HUES6 (cell line): Measurements from ENCODE around the gene SDF2.
"Not testable (repeated sequence)": the region's sequence is repeated elsewhere in the genome, so short reads cannot be mapped to it uniquely, and the experiment has no call there.

Experiments used
- H3K27ac ChIP-seq: 2 replicates; pipeline ENCODE4 v1.7.0; 2013; ENCODE audit warnings: low read depth, mild to moderate bottlenecking, low read length, inconsistent platforms
- H3K27me3 ChIP-seq: 2 replicates; pipeline ENCODE4 v1.6.1; 2013; ENCODE audit warnings: low read length; ENCODE audit not compliant: control insufficient read depth, insufficient read depth
- H3K36me3 ChIP-seq: 2 replicates; pipeline ENCODE4 v1.6.1; 2013; ENCODE audit warnings: low read length; ENCODE audit not compliant: control insufficient read depth, insufficient read depth
- H3K4me1 ChIP-seq: 2 replicates; pipeline ENCODE4 v1.6.1; 2013; ENCODE audit warnings: low read length; ENCODE audit not compliant: control insufficient read depth, insufficient read depth
- H3K4me3 ChIP-seq: 2 replicates; pipeline ENCODE4 v1.5.1; 2013; ENCODE audit warnings: low read depth, low read length
- H3K9ac ChIP-seq: one replicate; pipeline ENCODE4 v1.6.1; 2013; ENCODE audit warnings: mild to moderate bottlenecking, low read length
- H3K9me3 ChIP-seq: 2 replicates; pipeline ENCODE4 v1.6.1; 2013; ENCODE audit warnings: low read depth, low read length; ENCODE audit not compliant: control insufficient read depth, insufficient read depth

The SDF2 gene

DNA sequence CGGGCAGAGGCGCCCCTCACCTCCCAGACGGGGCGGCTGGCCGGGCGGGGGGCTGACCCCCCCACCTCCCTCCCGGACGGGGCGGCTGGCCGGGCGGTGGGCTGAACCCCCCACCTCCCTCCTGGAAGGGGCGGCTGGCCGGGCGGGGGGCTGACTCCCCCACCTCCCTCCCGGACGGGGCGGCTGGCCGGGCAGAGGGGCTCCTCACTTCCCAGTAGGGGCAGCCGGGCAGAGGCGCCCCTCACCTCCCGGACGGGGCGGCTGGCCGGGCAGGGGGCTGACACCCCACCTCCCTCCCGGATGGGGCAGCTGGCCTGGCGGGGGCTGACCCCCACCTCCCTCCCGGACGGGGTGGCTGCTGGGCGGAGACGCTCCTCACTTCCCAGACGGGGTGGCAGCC lies 57.7 kb downstream of the SDF2 start:
- not testable (repeated sequence) for H3K27me3 ChIP-seq, H3K27ac ChIP-seq, H3K4me3 ChIP-seq, H3K9ac ChIP-seq, H3K9me3 ChIP-seq, H3K4me1 ChIP-seq
- peaks cover 25% of the 10 kb centered on the region for H3K36me3 ChIP-seq

DNA sequence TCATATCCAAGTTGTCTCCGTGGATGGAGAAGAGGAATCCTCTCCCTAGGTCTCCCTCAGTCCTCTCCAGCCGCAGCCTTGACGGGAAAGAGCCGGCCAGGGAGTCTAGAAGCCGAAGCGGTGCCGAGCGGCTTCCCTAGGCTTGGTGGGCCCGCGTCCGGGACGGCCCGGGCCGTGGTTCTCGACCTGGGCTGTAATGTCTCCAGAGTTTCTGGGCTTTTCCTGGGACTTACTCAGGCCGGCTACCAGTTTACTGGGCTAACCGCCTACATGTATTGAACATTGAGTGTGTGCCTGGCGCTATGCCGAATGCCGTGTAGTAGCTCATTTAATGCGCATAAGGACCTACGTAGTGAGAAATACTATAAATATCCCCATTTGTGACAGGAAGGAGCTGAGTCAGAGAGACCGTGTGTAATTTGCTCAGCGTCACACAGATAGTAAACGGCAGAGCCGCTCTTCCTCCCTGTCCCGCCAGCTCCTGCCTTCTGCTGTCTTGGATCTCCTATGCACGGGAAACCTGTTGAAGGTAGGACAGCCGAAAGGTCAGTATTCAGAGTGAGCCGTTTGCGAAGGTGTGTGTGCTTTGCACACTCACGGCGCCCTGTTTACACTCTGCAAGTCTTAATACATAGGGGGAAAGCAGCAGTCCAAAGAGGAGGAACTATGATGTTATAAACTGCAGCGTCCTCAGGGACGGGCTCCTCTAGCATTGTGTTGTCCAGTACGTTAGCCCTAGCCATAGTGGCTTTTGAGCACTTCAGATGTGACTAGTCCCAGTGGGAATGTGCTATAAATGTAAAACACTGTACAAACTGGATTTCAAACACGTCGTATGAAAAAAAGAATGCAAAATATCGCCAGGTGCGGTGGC lies 62.2 kb downstream of the SDF2 start:
- H3K4me1 ChIP-seq: peaks cover 11% of the 10 kb centered on the region; the same call in 1 of the 2 replicates
- H3K9me3 ChIP-seq: no peaks in the 10 kb centered on the region
- H3K36me3 ChIP-seq: peaks cover 18% of the 10 kb centered on the region
- H3K27me3 ChIP-seq: no peaks in the 10 kb centered on the region
- peak overlapping the region; percentile 93 for H3K9ac ChIP-seq
- H3K4me3 ChIP-seq: peak overlapping the region; percentile 82
- H3K27ac ChIP-seq: no peak overlapping the region; the same call in 1 of the 2 replicates

DNA sequence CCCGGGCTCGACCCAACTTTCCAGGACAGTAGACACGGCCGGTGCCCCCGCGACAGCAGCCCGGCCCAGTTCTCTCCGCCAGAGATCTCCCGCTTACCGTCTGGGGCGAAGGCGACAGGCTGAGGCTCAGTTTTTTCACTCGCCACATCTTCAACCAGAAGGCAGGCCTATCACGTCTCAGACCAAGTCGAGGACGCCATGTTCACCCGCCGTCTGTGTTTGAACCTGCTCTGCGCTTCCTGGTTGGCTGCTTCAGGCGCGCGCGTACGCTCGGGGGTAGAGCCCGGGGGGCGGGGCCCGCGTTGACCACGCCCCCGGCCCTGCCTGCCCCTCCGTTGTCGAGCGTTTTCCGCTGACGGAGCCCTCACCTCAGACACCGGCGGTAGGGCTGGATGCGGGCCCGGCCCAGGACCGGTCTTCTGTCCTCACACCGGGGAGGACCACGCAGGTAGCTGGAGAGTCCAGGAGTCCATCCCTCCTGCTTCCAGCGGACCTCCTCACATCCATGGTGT lies 62.9 kb downstream of the SDF2 start, which contains the start of gene SPAG5:
Gene SPAG5 (minus strand): TSS at position 227 of the 512 bp plus-strand sequence. CDS start 79 bp downstream, at position 148.
- peak within 1 kb of the TSS; percentile 93 for H3K9ac ChIP-seq
- no peaks in the 10 kb centered on the region for H3K27me3 ChIP-seq
- peak within 1 kb of the TSS; percentile 70 for H3K27ac ChIP-seq
- H3K36me3 ChIP-seq: peaks cover 19% of the 10 kb centered on the region
- peaks cover 11% of the 10 kb centered on the region; the same call in 1 of the 2 replicates for H3K4me1 ChIP-seq
- peak within 1 kb of the TSS; percentile 82 for H3K4me3 ChIP-seq
- H3K9me3 ChIP-seq: no peaks in the 10 kb centered on the region

DNA sequence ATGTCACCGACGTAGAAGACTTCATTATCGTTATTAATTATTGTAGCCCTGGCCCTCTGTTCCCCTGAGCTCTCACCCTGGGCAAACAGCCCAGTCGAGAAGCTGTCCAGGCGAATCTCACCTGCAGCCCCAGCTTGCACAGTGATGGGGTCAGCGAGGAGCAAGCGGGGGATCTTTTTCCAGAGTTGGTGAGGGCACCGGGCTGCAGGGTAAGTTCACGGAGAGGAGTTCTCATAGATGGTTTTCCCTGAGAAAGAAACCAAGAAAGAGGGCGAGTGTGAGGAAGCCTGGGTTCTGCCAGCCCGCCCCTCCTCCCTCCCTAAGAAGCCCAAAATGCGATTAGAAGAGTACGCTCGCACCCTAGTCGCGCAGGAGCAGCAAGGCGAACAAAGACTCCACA lies 63.3 kb downstream of the SDF2 start:
- Histone ChIP-seq H3K36me3 (peaks cover 20% of the 10 kb centered on the region), H3K9ac (peak overlapping the region; percentile 93), H3K27me3 (no peaks in the 10 kb centered on the region), H3K4me3 (peak overlapping the region; percentile 82), H3K4me1 (peaks cover 11% of the 10 kb centered on the region; the same call in 1 of the 2 replicates), H3K27ac (peak overlapping the region; percentile 70), H3K9me3 (no peaks in the 10 kb centered on the region)
